K562 (cell line): ENCODE measurements around the gene SUPT5H. TPM values are rescaled to one million over a fixed set of nuclear protein-coding genes. Genes with fewer than 3 reads are reported as not detected.
A peak's percentile ranks its signal among the peaks of the same experiment; 100 is the strongest.

Source experiments
- BRCA1 ChIP-seq, 2 experiments: fragments of 450-650 bp in 1 of 2; sonication (generic) in 1 of 2; formaldehyde crosslinking in 1 of 2; IDR thresholded peaks; 2 replicates each; pipeline versions ENCODE4 v1.5.0 to v1.6.1; 2017 to 2020; ENCODE audit warnings: mild to moderate bottlenecking in 1 of 2, missing genetic modification reagents in 1 of 2
- CHD4 ChIP-seq: fragments of 200-600 bp; sonication (generic); IDR thresholded peaks from 3 replicates; pipeline ENCODE4 v1.6.1; 2012; ENCODE audit warnings: low read depth, mild to moderate bottlenecking, mixed read lengths, low read length, inconsistent platforms; ENCODE audit not compliant: insufficient read depth, insufficient replicate concordance, poor library complexity, severe bottlenecking
- DACH1 ChIP-seq: fragments of 450-650 bp; IDR thresholded peaks from 2 replicates; pipeline ENCODE4 v1.6.1; 2018; ENCODE audit not compliant: partially characterized antibody
- PRMT5 ChIP-seq: sonication (generic); formaldehyde crosslinking; IDR thresholded peaks from 2 replicates; pipeline ENCODE4 v1.5.0; 2020; ENCODE audit warnings: missing genetic modification reagents
- RUNX1 ChIP-seq: sonication (generic); IDR thresholded peaks from 2 replicates; pipeline ENCODE4 v1.6.1; 2016; ENCODE audit warnings: antibody characterized with exemption, low read depth
- SMARCA5 ChIP-seq: fragments of 450-650 bp; IDR thresholded peaks from 2 replicates; pipeline ENCODE4 v1.6.1; 2016
- SRSF1 ChIP-seq: fragments of 200-400 bp; formaldehyde crosslinking; IDR thresholded peaks from 2 replicates; pipeline ENCODE4 v1.6.1; 2017; ENCODE audit warnings: mild to moderate bottlenecking, low read depth, low read length, moderate library complexity
- ZC3H4 ChIP-seq: sonication (generic); formaldehyde crosslinking; IDR thresholded peaks from 2 replicates; pipeline ENCODE4 v1.9.0; 2021; ENCODE audit warnings: missing genetic modification reagents, borderline replicate concordance
- ZNF766 ChIP-seq: fragments of 200-800 bp; sonication (Bioruptor generic); conservative IDR thresholded peaks from 2 replicates; pipeline ENCODE4 v1.6.1; 2016; ENCODE audit warnings: missing genetic modification characterization, missing compliant biosample characterization
- ZNF785 ChIP-seq: fragments of 250-450 bp; sonication (Bioruptor Pico); IDR thresholded peaks from 2 replicates; pipeline ENCODE4 v1.4.0; 2020; ENCODE audit warnings: mild to moderate bottlenecking
- polyA plus RNA-seq, 8 experiments: library from polyadenylated mRNA; depleted of rRNA in 4 of 8; stranded (reverse) in 5 of 8; unstranded in 3 of 8; fragments of >200 nt; fragmentation: Nextera tagmentation in 2 of 8; fragmentation: Illumina TruSeq in 1 of 8; extraction: Ambion mirVana in 2 of 8; extraction: Trizol in 1 of 8; gene quantifications; 2 replicates each; pipeline versions ENCODE4 v1.2.1 to v1.2.3, GENCODE V29; 2011 to 2014; ENCODE audit warnings: inconsistent platforms in 1 of 8, missing spikeins in 1 of 8
- total RNA-seq, 7 experiments: library from RNA; depleted of rRNA in 6 of 7; stranded (reverse); fragments of >200 nt in 6 of 7; fragmentation: Illumina TruSeq in 2 of 7; extraction: Trizol in 2 of 7; gene quantifications; 2 replicates each; pipeline versions ENCODE4 v1.2.1 to v1.2.3, GENCODE V29; 2011 to 2021; ENCODE audit warnings: low replicate concordance in 1 of 7
- TF ChIP-seq, protein P1 (sequence below): fragments of 450-650 bp; IDR thresholded peaks from 2 replicates; pipeline ENCODE4 v1.6.1; 2016; ENCODE audit warnings: mild to moderate bottlenecking, moderate library complexity
- TF ChIP-seq, protein P2 (sequence below): fragments of 250-450 bp; sonication (Bioruptor Pico); IDR thresholded peaks from 2 replicates; pipeline ENCODE4 v1.9.0; 2021; ENCODE audit warnings: mild to moderate bottlenecking, inconsistent platforms

The SUPT5H gene
- total and polyA plus RNA-seq, 9 of the 15 experiments (the other 6 are each of a cell fraction or from before 2014, with no cell fraction given), result 13.3 to 85.9 (median 35.9) TPM

DNA sequence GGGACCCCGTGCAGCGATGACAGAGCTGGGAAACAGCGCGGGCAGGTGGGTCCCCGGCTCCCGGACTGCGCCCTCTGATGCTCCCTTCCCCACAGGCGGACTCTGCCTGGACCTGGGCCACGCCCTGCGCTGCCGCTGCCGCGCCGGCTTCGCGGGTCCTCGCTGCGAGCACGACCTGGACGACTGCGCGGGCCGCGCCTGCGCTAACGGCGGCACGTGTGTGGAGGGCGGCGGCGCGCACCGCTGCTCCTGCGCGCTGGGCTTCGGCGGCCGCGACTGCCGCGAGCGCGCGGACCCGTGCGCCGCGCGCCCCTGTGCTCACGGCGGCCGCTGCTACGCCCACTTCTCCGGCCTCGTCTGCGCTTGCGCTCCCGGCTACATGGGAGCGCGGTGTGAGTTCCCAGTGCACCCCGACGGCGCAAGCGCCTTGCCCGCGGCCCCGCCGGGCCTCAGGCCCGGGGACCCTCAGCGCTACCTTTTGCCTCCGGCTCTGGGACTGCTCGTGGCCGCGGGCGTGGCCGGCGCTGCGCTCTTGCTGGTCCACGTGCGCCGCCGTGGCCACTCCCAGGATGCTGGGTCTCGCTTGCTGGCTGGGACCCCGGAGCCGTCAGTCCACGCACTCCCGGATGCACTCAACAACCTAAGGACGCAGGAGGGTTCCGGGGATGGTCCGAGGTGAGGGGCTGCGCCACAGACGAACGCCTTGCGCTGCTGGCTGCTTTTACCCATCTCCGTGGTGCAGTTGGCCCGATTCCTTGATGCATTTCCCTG, 61.7 kb downstream of the SUPT5H start (continued):
- TF ChIP-seq, protein P1, sequence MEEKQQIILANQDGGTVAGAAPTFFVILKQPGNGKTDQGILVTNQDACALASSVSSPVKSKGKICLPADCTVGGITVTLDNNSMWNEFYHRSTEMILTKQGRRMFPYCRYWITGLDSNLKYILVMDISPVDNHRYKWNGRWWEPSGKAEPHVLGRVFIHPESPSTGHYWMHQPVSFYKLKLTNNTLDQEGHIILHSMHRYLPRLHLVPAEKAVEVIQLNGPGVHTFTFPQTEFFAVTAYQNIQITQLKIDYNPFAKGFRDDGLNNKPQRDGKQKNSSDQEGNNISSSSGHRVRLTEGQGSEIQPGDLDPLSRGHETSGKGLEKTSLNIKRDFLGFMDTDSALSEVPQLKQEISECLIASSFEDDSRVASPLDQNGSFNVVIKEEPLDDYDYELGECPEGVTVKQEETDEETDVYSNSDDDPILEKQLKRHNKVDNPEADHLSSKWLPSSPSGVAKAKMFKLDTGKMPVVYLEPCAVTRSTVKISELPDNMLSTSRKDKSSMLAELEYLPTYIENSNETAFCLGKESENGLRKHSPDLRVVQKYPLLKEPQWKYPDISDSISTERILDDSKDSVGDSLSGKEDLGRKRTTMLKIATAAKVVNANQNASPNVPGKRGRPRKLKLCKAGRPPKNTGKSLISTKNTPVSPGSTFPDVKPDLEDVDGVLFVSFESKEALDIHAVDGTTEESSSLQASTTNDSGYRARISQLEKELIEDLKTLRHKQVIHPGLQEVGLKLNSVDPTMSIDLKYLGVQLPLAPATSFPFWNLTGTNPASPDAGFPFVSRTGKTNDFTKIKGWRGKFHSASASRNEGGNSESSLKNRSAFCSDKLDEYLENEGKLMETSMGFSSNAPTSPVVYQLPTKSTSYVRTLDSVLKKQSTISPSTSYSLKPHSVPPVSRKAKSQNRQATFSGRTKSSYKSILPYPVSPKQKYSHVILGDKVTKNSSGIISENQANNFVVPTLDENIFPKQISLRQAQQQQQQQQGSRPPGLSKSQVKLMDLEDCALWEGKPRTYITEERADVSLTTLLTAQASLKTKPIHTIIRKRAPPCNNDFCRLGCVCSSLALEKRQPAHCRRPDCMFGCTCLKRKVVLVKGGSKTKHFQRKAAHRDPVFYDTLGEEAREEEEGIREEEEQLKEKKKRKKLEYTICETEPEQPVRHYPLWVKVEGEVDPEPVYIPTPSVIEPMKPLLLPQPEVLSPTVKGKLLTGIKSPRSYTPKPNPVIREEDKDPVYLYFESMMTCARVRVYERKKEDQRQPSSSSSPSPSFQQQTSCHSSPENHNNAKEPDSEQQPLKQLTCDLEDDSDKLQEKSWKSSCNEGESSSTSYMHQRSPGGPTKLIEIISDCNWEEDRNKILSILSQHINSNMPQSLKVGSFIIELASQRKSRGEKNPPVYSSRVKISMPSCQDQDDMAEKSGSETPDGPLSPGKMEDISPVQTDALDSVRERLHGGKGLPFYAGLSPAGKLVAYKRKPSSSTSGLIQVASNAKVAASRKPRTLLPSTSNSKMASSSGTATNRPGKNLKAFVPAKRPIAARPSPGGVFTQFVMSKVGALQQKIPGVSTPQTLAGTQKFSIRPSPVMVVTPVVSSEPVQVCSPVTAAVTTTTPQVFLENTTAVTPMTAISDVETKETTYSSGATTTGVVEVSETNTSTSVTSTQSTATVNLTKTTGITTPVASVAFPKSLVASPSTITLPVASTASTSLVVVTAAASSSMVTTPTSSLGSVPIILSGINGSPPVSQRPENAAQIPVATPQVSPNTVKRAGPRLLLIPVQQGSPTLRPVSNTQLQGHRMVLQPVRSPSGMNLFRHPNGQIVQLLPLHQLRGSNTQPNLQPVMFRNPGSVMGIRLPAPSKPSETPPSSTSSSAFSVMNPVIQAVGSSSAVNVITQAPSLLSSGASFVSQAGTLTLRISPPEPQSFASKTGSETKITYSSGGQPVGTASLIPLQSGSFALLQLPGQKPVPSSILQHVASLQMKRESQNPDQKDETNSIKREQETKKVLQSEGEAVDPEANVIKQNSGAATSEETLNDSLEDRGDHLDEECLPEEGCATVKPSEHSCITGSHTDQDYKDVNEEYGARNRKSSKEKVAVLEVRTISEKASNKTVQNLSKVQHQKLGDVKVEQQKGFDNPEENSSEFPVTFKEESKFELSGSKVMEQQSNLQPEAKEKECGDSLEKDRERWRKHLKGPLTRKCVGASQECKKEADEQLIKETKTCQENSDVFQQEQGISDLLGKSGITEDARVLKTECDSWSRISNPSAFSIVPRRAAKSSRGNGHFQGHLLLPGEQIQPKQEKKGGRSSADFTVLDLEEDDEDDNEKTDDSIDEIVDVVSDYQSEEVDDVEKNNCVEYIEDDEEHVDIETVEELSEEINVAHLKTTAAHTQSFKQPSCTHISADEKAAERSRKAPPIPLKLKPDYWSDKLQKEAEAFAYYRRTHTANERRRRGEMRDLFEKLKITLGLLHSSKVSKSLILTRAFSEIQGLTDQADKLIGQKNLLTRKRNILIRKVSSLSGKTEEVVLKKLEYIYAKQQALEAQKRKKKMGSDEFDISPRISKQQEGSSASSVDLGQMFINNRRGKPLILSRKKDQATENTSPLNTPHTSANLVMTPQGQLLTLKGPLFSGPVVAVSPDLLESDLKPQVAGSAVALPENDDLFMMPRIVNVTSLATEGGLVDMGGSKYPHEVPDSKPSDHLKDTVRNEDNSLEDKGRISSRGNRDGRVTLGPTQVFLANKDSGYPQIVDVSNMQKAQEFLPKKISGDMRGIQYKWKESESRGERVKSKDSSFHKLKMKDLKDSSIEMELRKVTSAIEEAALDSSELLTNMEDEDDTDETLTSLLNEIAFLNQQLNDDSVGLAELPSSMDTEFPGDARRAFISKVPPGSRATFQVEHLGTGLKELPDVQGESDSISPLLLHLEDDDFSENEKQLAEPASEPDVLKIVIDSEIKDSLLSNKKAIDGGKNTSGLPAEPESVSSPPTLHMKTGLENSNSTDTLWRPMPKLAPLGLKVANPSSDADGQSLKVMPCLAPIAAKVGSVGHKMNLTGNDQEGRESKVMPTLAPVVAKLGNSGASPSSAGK, result peak; percentile 95
- TF ChIP-seq BRCA1 (IDR thresholded peaks at IDR 0.05), result no peak
- TF ChIP-seq BRCA1 (CRISPR knock-in tag; IDR thresholded peaks at IDR 0.05), result no peak
- TF ChIP-seq RUNX1, result no peak
- TF ChIP-seq SMARCA5, result no peak
- TF ChIP-seq ZC3H4, result no peak
- TF ChIP-seq, protein P2, sequence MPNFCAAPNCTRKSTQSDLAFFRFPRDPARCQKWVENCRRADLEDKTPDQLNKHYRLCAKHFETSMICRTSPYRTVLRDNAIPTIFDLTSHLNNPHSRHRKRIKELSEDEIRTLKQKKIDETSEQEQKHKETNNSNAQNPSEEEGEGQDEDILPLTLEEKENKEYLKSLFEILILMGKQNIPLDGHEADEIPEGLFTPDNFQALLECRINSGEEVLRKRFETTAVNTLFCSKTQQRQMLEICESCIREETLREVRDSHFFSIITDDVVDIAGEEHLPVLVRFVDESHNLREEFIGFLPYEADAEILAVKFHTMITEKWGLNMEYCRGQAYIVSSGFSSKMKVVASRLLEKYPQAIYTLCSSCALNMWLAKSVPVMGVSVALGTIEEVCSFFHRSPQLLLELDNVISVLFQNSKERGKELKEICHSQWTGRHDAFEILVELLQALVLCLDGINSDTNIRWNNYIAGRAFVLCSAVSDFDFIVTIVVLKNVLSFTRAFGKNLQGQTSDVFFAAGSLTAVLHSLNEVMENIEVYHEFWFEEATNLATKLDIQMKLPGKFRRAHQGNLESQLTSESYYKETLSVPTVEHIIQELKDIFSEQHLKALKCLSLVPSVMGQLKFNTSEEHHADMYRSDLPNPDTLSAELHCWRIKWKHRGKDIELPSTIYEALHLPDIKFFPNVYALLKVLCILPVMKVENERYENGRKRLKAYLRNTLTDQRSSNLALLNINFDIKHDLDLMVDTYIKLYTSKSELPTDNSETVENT (CRISPR knock-in tag), result 0 out of 2 replicates have a peak, but pooled peaks have one; percentile 23
- no peak for TF ChIP-seq SRSF1
- TF ChIP-seq ZNF785 (CRISPR knock-in tag), result no peak
- no peak for TF ChIP-seq DACH1
- no peak for TF ChIP-seq CHD4
- no peak for TF ChIP-seq PRMT5 (CRISPR knock-in tag)
- TF ChIP-seq ZNF766 (CRISPR knock-in tag), result peak; percentile 75; the same call in 1 of the 2 replicates
